Measurements from ENCODE around the gene ABHD6. TPM values are rescaled to one million over a fixed set of nuclear protein-coding genes. Genes with fewer than 3 reads are reported as not detected.

The ABHD6 gene
- polyA plus RNA-seq, 3 donors: 7.3 to 11.6 (median 9.0) TPM

DNA sequence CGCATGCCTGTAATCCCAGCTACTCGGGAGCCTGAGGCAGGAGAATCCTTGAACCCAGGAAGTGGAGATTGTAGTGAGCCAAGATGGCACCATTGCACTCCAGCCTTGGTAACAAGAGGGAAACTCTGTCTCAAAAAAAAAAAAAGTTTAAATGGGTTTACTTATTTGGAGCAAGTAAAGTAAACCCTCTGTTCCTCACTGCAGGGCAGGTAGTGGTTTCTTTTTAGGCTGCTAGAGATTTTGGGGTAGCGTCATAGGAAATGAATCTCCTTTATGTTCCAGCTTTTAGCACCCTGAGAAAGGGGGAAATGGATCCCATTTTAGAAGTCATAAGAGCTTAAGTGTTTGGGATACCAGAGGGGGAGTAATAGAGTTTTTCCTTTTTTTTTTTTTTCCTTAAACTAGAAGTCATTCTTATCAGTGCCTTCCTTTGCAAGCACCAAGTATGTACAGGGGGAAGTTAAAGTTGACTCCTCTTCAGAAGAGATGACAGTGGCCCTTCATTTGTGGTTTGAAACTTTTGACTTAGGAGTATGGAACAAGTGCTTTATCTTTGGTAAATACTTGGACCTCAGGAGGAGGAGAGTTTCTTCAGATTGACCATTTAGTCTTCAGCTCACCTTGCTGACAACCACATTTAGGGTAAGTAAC lies 103.1 kb downstream of the ABHD6 start:
- H3K27ac ChIP-seq (ENCODE audit: low read depth in 1 of 2, low read length in 2 of 2): peak overlapping the region in 1 of 2 donors; percentile 44
- Mint-ChIP-seq H3K9me3 (no peaks in the 10 kb centered on the region), H3K4me3 (no peak overlapping the region), H3K4me1 (peaks cover 37% of the 10 kb centered on the region), H3K36me3 (peaks cover 36 to 51% of the 10 kb centered on the region in 2 donors), H3K27me3 (ENCODE audit: low read depth in 3 of 3) (peaks cover 0 to 2% (median 0%) of the 10 kb centered on the region in 3 donors), H3K27ac (peak overlapping the region in 6 of 7 donors; percentile 6 to 71 (median 52))
- H4K20me1 ChIP-seq (ENCODE audit: insufficient read depth, low read length): peaks cover 42% of the 10 kb centered on the region
- H3K4me3 ChIP-seq (replicated peaks in 1 of 3; ENCODE audit: low read depth in 2 of 3, low read length in 3 of 3): no peak overlapping the region
- DNase-seq: no peak
- no peak overlapping the region for H3K9ac ChIP-seq (ENCODE audit: insufficient read depth, low read length, poor library complexity, severe bottlenecking)
- peaks cover 18 to 43% of the 10 kb centered on the region in 2 donors for H3K36me3 ChIP-seq (replicated peaks in 1 of 2; ENCODE audit: control insufficient read depth in 1 of 2, insufficient read depth in 2 of 2, low read length in 2 of 2)
- no peak for TF ChIP-seq CTCF (IDR thresholded peaks at IDR 0.05)
- intact Hi-C loops (cut with micrococcal nuclease): no loop called here
- no peaks in the 10 kb centered on the region for H3K27me3 ChIP-seq (ENCODE audit: control insufficient read depth in 2 of 2, insufficient read depth in 2 of 2, low read length in 2 of 2)
- peaks cover 98% of the 10 kb centered on the region for H3K79me2 ChIP-seq (ENCODE audit: insufficient read depth, low read length)
- H3K4me1 ChIP-seq (ENCODE audit: control insufficient read depth in 1 of 2, insufficient read depth in 2 of 2, low read length in 2 of 2): peaks cover 17 to 21% of the 10 kb centered on the region in 2 donors
- WGBS (ENCODE audit: insufficient coverage): no CpG with 5 or more reads among the region's 3 CpGs
- H3K9me3 ChIP-seq (replicated peaks in 1 of 2; ENCODE audit: control insufficient read depth in 1 of 2, insufficient read depth in 1 of 2, low read length in 2 of 2): no peaks in the 10 kb centered on the region
- no peak overlapping the region for H2AFZ ChIP-seq (ENCODE audit: insufficient read depth, low read depth, low read length, poor library complexity, severe bottlenecking)
- H3K4me2 ChIP-seq (replicated peaks; ENCODE audit: extremely low read depth, low read length, poor library complexity, severe bottlenecking): no peak overlapping the region

DNA sequence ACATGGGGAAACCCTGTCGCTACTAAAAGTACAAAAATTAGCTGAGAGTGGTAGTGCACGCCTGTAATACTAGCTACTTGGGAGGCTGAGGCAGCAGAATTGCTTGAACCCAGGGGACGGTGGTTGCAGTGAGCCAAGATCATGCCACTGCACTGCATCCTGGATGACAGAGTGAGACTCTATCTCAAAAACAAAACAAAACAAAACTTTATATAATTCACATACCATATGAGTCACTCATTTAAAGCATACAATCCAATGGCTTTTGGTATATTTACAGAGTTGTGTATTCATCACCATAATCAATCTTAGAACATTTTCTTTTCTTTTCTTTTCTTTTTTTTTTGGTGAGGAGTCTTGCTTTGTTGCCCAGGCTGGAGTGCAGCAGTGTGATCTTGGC lies 103.8 kb downstream of the ABHD6 start:
- peaks cover 0 to 2% (median 0%) of the 10 kb centered on the region in 3 donors for H3K27me3 Mint-ChIP-seq (ENCODE audit: low read depth in 3 of 3)
- Histone ChIP-seq H3K9me3 (replicated peaks in 1 of 2; ENCODE audit: control insufficient read depth in 1 of 2, insufficient read depth in 1 of 2, low read length in 2 of 2) (no peaks in the 10 kb centered on the region), H3K27ac (ENCODE audit: low read depth in 1 of 2, low read length in 2 of 2) (peak overlapping the region in 1 of 2 donors; percentile 44), H4K20me1 (ENCODE audit: insufficient read depth, low read length) (peaks cover 48% of the 10 kb centered on the region), H3K4me3 (replicated peaks in 1 of 3; ENCODE audit: low read depth in 2 of 3, low read length in 3 of 3) (no peak overlapping the region), H3K79me2 (ENCODE audit: insufficient read depth, low read length) (peaks cover 100% of the 10 kb centered on the region), H2AFZ (ENCODE audit: insufficient read depth, low read depth, low read length, poor library complexity, severe bottlenecking) (no peak overlapping the region), H3K36me3 (replicated peaks in 1 of 2; ENCODE audit: control insufficient read depth in 1 of 2, insufficient read depth in 2 of 2, low read length in 2 of 2) (peaks cover 18 to 47% of the 10 kb centered on the region in 2 donors), H3K4me1 (ENCODE audit: control insufficient read depth in 1 of 2, insufficient read depth in 2 of 2, low read length in 2 of 2) (peaks cover 10 to 18% of the 10 kb centered on the region in 2 donors), H3K27me3 (ENCODE audit: control insufficient read depth in 2 of 2, insufficient read depth in 2 of 2, low read length in 2 of 2) (no peaks in the 10 kb centered on the region), H3K9ac (ENCODE audit: insufficient read depth, low read length, poor library complexity, severe bottlenecking) (no peak overlapping the region), H3K4me2 (replicated peaks; ENCODE audit: extremely low read depth, low read length, poor library complexity, severe bottlenecking) (no peak overlapping the region)
- 76% methylated on average over 3 of the region's 3 CpGs for WGBS (ENCODE audit: insufficient coverage)
- H3K27ac Mint-ChIP-seq: peak overlapping the region in 4 of 7 donors; percentile 18 to 71 (median 46)
- intact Hi-C loops (cut with micrococcal nuclease): no loop called here
- peaks cover 37 to 48% of the 10 kb centered on the region in 2 donors for H3K36me3 Mint-ChIP-seq
- H3K4me1 Mint-ChIP-seq: peaks cover 37% of the 10 kb centered on the region
- TF ChIP-seq CTCF (IDR thresholded peaks at IDR 0.05): no peak
- no peaks in the 10 kb centered on the region for H3K9me3 Mint-ChIP-seq
- no peak for DNase-seq
- no peak overlapping the region for H3K4me3 Mint-ChIP-seq

Data from CD14-positive monocyte (primary cell).